CD4-positive, alpha-beta T cell (primary cell): ENCODE data around the gene PCDHGB1. TPM values are rescaled to one million over a fixed set of nuclear protein-coding genes. Genes with fewer than 3 reads are reported as not detected.

ENCODE experiments used
- ATAC-seq: fragments of 200-7000 bp; cut with Tn5 transposase; one replicate; pipeline ENCODE4 v1.10.0; 2022; ENCODE audit warnings: mild to moderate bottlenecking; ENCODE audit not compliant: poor library complexity
- CTCF ChIA-PET: fragments of 350-600 bp; sonication (Branson Sonifier 250); formaldehyde crosslinking; loops from one replicate; lab custom pipeline; 2021; ENCODE audit warnings: antibody characterized with exemption, inconsistent platforms; lab: Charles Lee
- POLR2A ChIA-PET: fragments of 350-600 bp; sonication (Branson Sonifier 250); formaldehyde crosslinking; loops from one replicate; lab custom pipeline; 2021; ENCODE audit warnings: antibody characterized with exemption, inconsistent platforms; lab: Charles Lee
- DNase-seq, 14 experiments: peaks; one replicate each; pipeline ENCODE4 v3.0.0-alpha.2; 2013 to 2020; ENCODE audit warnings: mixed read lengths in 2 of 14
- H3K27ac ChIP-seq, 2 donors: one replicate each; pipeline versions ENCODE4 v1.5.1 to v1.7.0; 2013; ENCODE audit warnings: low read length in 2 of 2, low read depth in 1 of 2, mild to moderate bottlenecking in 1 of 2
- H3K27me3 ChIP-seq, 2 experiments: 1 replicate in 1 of 2; 2 replicates in 1 of 2; pipeline versions ENCODE4 v1.6.1 to v1.7.0; 2013; ENCODE audit warnings: low read length in 2 of 2, control low read depth in 1 of 2, mild to moderate bottlenecking in 1 of 2, moderate library complexity in 1 of 2; ENCODE audit not compliant: insufficient read depth in 2 of 2, control insufficient read depth in 1 of 2
- H3K36me3 ChIP-seq: one replicate; pipeline ENCODE4 v1.6.1; 2013; ENCODE audit warnings: low read length, control low read depth; ENCODE audit not compliant: insufficient read depth
- H3K4me1 ChIP-seq: one replicate; pipeline ENCODE4 v1.6.1; 2013; ENCODE audit warnings: low read length, control low read depth; ENCODE audit not compliant: insufficient read depth
- H3K4me3 ChIP-seq: one replicate; pipeline ENCODE4 v1.5.1; 2013; ENCODE audit warnings: mild to moderate bottlenecking, low read length, moderate library complexity
- H3K9me3 ChIP-seq, 2 experiments: 1 replicate in 1 of 2; 2 replicates in 1 of 2; pipeline versions ENCODE4 v1.6.1 to v1.7.0; 2013; ENCODE audit warnings: low read length in 2 of 2, mild to moderate bottlenecking in 2 of 2, control low read depth in 1 of 2, moderate library complexity in 1 of 2; ENCODE audit not compliant: control insufficient read depth in 1 of 2, insufficient read depth in 1 of 2
- H3K27ac Mint-ChIP-seq: one replicate; pipeline ENCODE4 v1.8.0; 2020; ENCODE audit warnings: mixed read lengths
- H3K27me3 Mint-ChIP-seq: one replicate; pipeline ENCODE4 v1.8.0; 2021; ENCODE audit warnings: mixed read lengths
- H3K36me3 Mint-ChIP-seq: one replicate; pipeline ENCODE4 v1.8.0; 2021; ENCODE audit warnings: low read depth, mixed read lengths
- H3K4me1 Mint-ChIP-seq: one replicate; pipeline ENCODE4 v1.8.0; 2021; ENCODE audit warnings: low read depth, mixed read lengths
- H3K4me3 Mint-ChIP-seq: one replicate; pipeline ENCODE4 v1.8.0; 2020; ENCODE audit warnings: mild to moderate bottlenecking, mixed read lengths
- H3K9me3 Mint-ChIP-seq: one replicate; pipeline ENCODE4 v1.8.0; 2020; ENCODE audit warnings: mixed read lengths
- CTCF ChIP-seq: fragments of 200-600 bp; IDR thresholded peaks from one replicate; pipeline ENCODE4 v1.8.0; 2022; ENCODE audit warnings: antibody characterized with exemption, mild to moderate bottlenecking
- intact Hi-C, 2 experiments: fragments of 100-400 bp; cut with DNase I in 1 of 2; cut with micrococcal nuclease in 1 of 2; formaldehyde crosslinking; loops; one replicate each; pipeline versions ENCODE4 v1.15.1 to v1.9.0; 2023 to 2025; cut with DNase I, micrococcal nuclease
- total RNA-seq, 174 experiments: library from RNA in 2 of 174; stranded (reverse) in 2 of 174; gene quantifications; one replicate each; pipeline ENCODE4 v1.2.3 and lab custom pipeline; 2021 to 2026

The PCDHGB1 gene
- total RNA-seq, 2 experiments from 2014 or later, result 0.05 TPM; not detected in 1

GRCh38 chr5:141398608-141399007 is 48.7 kb downstream of the PCDHGB1 start:
- H3K27me3 Mint-ChIP-seq, result peaks cover 80% of the 10 kb centered on the region
- Histone ChIP-seq H3K9me3 (peaks cover 32 to 56% of the 10 kb centered on the region in 2 experiments), H3K4me3 (no peak overlapping the region), H3K27ac (no peak overlapping the region), H3K36me3 (no peaks in the 10 kb centered on the region), H3K4me1 (no peaks in the 10 kb centered on the region), H3K27me3 (peaks cover 55 to 80% of the 10 kb centered on the region in 2 experiments)
- H3K4me3 Mint-ChIP-seq, result no peak overlapping the region
- ChIA-PET POLR2A (no interaction called here), CTCF (interaction anchor here (1.9 to 3.0 kb wide), 2 partner anchors 114 to 159 kb away, joined by 10 to 11 read pairs; no protein-coding TSS in a partner anchor)
- intact Hi-C loops, result no loop called here
- TF ChIP-seq CTCF, result no peak
- peaks cover 3% of the 10 kb centered on the region for H3K4me1 Mint-ChIP-seq
- H3K27ac Mint-ChIP-seq, result no peak overlapping the region
- peaks cover 7% of the 10 kb centered on the region for H3K9me3 Mint-ChIP-seq
- no peak for ATAC-seq
- H3K36me3 Mint-ChIP-seq, result peaks cover 26% of the 10 kb centered on the region
- DNase-seq, result no peak

- Mint-ChIP-seq H3K4me1 (peaks cover 3% of the 10 kb centered on the region), H3K27me3 (peaks cover 82% of the 10 kb centered on the region), H3K27ac (no peak overlapping the region), H3K4me3 (no peak overlapping the region), H3K36me3 (peaks cover 35% of the 10 kb centered on the region), H3K9me3 (peaks cover 8% of the 10 kb centered on the region)
- ChIA-PET POLR2A (no interaction called here), CTCF (no interaction called here)
- Histone ChIP-seq H3K27me3 (peaks cover 55 to 82% of the 10 kb centered on the region in 2 experiments), H3K27ac (no peak overlapping the region), H3K36me3 (no peaks in the 10 kb centered on the region), H3K9me3 (peaks cover 30 to 52% of the 10 kb centered on the region in 2 experiments), H3K4me3 (no peak overlapping the region), H3K4me1 (no peaks in the 10 kb centered on the region)
- ATAC-seq (no peak), DNase-seq (no peak)
- intact Hi-C loops, result no loop called here
- TF ChIP-seq CTCF, result no peak
Observed at GRCh38 chr5:141399555-141400258, 49.8 kb downstream of the PCDHGB1 start.

Other genes starting within 250 kb of the PCDHGB1 start
- not detected for gene PCDHB3, start 249.6 kb upstream of the PCDHGB1 start, total RNA-seq
- not detected for gene PCDHB4, start 228.3 kb upstream of the PCDHGB1 start, total RNA-seq
- gene PCDHB5, start 214.9 kb upstream of the PCDHGB1 start, total RNA-seq, result under 1 TPM in 1 of 2 experiments, not detected in 1; 0.08 TPM
- gene PCDHB6, start 200.0 kb upstream of the PCDHGB1 start, total RNA-seq, result not detected
- not detected for gene PCDHB7, start 177.5 kb upstream of the PCDHGB1 start, total RNA-seq
- gene PCDHB8, start 172.3 kb upstream of the PCDHGB1 start, total RNA-seq, result not detected
- gene PCDHB16, start 167.7 kb upstream of the PCDHGB1 start, total RNA-seq, result not detected
- gene PCDHB9, start 162.9 kb upstream of the PCDHGB1 start, total RNA-seq, result not detected
- not detected for gene PCDHB10, start 157.7 kb upstream of the PCDHGB1 start, total RNA-seq
- not detected for gene PCDHB11, start 150.5 kb upstream of the PCDHGB1 start, total RNA-seq
- gene PCDHB12, start 141.4 kb upstream of the PCDHGB1 start, total RNA-seq, result not detected
- not detected for gene PCDHB13, start 136.2 kb upstream of the PCDHGB1 start, total RNA-seq
- not detected for gene PCDHB14, start 126.8 kb upstream of the PCDHGB1 start, total RNA-seq
- gene PCDHB15, start 104.7 kb upstream of the PCDHGB1 start, total RNA-seq, result not detected
- gene SLC25A2, start 46.0 kb upstream of the PCDHGB1 start, total RNA-seq, result under 1 TPM in 1 of 2 experiments, not detected in 1; 0.22 TPM
- 10 to 100 TPM; 80.5 TPM for gene TAF7, start 29.3 kb upstream of the PCDHGB1 start, total RNA-seq
- gene PCDHGA1, start 19.6 kb upstream of the PCDHGB1 start, total RNA-seq, result not detected
- gene PCDHGA2, start 11.3 kb upstream of the PCDHGB1 start, total RNA-seq, result not detected
- not detected for gene PCDHGA3, start 6.3 kb upstream of the PCDHGB1 start, total RNA-seq
- under 1 TPM; 0.08 TPM for gene PCDHGA4, start 4.9 kb downstream of the PCDHGB1 start, total RNA-seq
- gene PCDHGB2, start 9.9 kb downstream of the PCDHGB1 start, total RNA-seq, result under 1 TPM; 0.19 to 0.20 TPM
- under 1 TPM in 1 of 2 experiments, not detected in 1; 0.08 TPM for gene PCDHGA5, start 14.1 kb downstream of the PCDHGB1 start, total RNA-seq
- gene PCDHGB3, start 20.1 kb downstream of the PCDHGB1 start, total RNA-seq, result under 1 TPM; 0.11 to 0.28 TPM
- gene PCDHGA6, start 23.8 kb downstream of the PCDHGB1 start, total RNA-seq, result under 1 TPM in 1 of 2 experiments, not detected in 1; 0.11 TPM
- not detected for gene PCDHGA7, start 32.6 kb downstream of the PCDHGB1 start, total RNA-seq
- gene PCDHGB4, start 37.6 kb downstream of the PCDHGB1 start, total RNA-seq, result not detected
- gene PCDHGA8, start 42.5 kb downstream of the PCDHGB1 start, total RNA-seq, result not detected
- under 1 TPM; 0.14 to 0.20 TPM for gene PCDHGB5, start 47.8 kb downstream of the PCDHGB1 start, total RNA-seq
- not detected for gene PCDHGA9, start 52.7 kb downstream of the PCDHGB1 start, total RNA-seq
- under 1 TPM in 1 of 2 experiments, not detected in 1; 0.06 TPM for gene PCDHGB6, start 57.9 kb downstream of the PCDHGB1 start, total RNA-seq
- gene PCDHGA10, start 62.9 kb downstream of the PCDHGB1 start, total RNA-seq, result under 1 TPM in 1 of 2 experiments, not detected in 1; 0.08 TPM
- gene PCDHGB7, start 67.6 kb downstream of the PCDHGB1 start, total RNA-seq, result not detected
- gene PCDHGA11, start 71.0 kb downstream of the PCDHGB1 start, total RNA-seq, result not detected
- not detected for gene PCDHGA12, start 80.4 kb downstream of the PCDHGB1 start, total RNA-seq
- not detected for gene PCDHGC3, start 125.9 kb downstream of the PCDHGB1 start, total RNA-seq
- not detected for gene PCDHGC4, start 134.9 kb downstream of the PCDHGB1 start, total RNA-seq
- not detected for gene PCDHGC5, start 139.0 kb downstream of the PCDHGB1 start, total RNA-seq